HG03571 (cell line): Measurements from ENCODE around the gene SLC24A3.

Source experiments
- ATAC-seq: cut with Tn5 transposase; IDR thresholded peaks from one replicate; pipeline ENCODE4 v1.9.1; 2021; ENCODE audit not compliant: unreplicated experiment

Gene SLC24A3

DNA sequence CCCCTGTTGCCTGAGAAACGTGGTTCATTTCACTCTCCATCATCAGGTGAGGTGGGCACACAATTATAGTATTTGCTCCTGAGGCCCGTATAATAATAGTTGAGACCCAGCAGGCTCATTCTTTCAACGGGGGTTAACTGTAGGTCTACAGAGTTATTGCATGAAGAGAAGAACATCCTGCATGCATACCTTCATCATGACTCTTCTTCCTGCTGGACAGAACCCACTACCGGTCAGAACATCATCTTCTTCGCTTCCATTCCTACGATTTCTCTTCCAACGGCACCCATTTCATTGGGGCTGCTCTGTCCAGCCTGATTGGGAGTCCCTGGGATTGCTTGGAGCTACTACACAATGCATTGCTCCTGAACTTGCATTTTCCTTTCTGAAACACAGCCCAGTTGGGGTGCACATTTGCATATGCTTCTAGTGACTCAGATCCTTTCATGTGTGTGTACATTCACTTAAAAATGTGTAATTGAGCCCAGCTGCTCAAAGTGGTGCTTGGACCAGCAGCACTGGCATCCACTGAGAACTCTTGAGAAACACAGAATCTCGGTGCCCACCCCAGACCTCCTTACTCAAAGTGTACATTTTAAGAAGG lies 57.4 kb downstream of the SLC24A3 start:
- no peak for ATAC-seq

DNA sequence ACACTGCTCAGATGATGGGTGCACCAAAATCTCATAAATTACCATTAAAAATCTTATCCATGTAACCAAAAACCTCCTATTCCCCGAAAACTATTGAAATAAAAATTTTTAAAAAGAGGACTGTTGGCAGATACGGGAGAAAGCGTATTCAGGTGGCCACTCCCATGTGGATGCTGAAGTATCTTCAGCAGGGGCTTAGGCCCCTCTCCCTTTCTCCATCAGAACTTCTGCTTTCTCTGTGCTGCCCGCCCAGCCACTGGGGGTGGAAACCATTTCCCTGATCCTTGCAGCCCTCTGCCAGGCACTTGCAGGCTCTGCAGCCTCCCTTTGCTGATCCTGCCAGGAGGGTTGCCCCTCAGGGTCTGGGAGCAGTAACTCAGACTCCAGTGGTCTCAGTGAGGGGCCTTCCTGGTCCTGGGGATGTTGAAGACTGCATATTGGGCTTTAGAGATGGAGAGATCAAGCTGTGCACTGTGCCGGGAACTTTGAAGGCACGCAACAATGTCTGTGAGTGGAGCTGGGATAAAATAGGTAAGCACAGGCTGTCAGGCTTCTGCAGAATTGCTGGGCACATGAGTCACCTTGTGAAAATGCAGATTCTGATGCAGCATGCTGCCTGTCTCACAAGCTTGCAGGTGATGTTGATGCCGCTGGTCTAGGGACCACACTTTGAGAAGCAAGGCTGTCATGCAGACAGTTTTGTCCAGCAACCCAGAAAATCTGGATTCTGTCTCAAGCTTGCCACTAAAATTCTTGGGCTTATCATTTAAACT lies 59.6 kb downstream of the SLC24A3 start:
- ATAC-seq, result no peak

DNA sequence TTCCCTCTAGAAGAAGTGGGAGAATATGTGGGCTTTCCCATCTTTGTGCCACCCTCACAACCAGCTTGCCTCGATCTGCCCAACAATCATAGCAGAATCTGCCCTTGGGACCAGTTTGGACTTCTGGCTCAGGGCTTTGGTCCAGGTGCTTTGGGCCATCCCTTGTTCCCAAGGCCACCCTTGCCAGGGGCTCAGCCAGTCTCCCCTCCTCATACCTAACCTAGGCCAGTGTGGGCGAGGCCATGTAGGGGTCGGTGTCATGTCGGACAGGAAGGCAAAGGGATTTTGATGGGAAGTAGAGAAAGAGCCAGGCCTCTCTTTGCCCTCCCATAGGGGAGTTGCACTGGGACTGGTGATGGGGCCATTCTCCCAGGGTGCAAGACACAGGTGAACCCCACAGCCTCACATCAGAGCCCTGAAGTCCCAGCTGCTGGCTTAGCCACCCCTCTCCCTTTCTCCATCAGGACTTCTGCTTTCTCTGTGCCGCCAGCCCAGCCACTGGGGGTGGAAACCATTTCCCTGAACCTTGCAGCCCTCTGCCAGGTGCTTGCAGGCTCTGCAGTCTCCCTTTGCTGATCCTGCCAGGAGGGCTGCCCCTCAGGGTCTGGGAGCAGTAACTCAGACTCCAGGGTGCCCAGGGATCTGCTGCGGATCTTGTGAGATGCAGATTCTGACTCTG lies 60.7 kb downstream of the SLC24A3 start:
- ATAC-seq, result no peak

DNA sequence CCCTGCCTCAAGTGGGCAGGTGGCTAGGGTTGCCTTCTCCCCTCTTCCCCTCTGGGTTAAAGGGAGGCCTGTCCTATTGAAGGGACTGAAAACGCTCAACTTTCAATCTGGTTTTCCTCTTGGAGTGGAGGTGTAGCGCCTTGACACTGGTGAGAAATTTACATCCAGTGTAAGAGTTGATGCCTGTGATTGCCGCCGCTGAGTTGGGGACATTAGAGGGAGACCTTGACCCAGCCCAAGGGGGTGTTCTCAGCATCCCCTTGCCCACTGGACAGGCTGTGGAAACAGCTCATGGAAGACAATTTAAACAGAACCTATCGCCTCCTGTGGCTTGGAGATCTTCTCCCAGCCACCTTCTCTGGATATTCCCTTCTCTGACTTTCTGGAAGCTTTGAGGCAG lies 61.6 kb downstream of the SLC24A3 start:
- ATAC-seq, result no peak

DNA sequence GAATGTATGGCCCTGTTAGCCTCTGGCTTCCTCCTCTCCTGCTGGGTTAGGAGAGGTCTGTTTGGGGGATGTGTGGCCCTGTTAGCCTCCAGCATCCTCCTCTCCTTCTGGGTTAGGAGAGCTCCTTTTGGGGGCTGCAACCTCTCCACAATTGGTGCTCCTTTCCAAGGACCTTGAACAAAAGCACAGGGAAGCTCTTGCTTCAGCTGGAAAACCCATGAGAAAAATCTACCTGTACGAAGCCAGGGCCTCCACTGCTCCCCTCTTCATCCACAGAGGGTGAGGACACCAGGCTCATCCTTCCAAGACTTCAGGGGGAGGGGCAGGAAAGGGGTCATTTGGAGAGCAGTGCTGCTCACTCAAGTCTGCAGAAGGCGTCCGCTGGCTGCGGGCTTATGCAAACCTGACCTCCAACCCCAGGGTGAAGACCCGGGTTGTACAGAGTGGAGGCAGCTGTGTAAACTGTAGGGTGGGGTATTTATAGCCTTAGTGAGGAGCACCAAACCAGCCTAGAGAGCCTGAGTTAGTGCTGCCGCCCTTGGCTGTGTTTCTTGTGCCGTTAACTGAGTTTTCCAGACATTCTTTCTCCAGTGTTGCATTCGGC lies 62.1 kb downstream of the SLC24A3 start:
- no peak for ATAC-seq

DNA sequence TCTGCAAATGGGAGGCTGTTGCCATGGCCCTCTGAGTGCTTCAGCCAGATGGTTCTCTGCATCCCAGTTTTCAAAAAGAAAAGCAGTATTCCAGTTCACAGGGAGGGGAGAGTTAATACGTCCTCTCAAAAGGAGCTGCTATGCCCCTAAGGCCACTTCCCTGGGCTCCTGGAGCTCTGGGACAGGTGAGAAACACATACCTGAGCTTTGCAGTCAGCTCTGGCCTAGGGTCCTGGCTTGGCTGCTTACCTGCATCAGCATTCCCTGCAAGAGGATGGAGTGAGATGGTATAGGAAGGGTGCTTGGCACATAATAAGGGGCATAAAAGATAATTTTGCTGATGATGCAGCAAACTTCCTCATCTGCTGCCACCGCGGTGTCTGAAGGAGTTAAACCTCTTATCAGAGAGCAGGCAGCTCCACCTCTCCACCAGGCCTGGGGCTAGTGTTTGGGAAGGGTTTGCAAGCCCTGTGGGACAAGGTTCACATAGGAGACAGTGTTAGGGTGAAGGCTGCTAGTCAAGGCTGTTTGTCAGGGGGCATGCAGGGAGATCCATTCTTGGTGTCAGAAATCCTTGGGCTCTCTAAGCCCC lies 62.7 kb downstream of the SLC24A3 start:
- no peak for ATAC-seq

DNA sequence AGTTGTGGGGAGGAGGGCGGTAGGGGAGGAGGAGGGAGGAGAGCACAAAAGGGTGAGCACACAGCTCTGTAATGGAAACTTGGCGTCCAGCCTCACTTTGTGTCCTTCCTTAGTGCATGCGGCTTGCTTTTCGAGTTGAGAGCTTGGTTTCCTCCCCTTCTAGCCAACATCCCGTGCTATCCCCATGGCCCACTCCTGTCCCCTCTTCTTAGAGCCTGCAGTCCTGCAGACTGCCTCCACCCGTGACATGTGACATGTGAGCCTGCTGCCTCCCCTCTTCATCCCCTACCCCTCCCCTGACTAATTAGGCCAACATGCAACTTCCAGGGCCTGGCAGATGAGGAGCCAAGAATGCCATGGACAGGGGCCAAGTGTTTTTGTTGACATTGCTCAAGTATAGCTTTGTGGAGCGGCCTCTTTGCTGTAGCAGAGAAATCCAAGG lies 63.2 kb downstream of the SLC24A3 start:
- ATAC-seq, result no peak

DNA sequence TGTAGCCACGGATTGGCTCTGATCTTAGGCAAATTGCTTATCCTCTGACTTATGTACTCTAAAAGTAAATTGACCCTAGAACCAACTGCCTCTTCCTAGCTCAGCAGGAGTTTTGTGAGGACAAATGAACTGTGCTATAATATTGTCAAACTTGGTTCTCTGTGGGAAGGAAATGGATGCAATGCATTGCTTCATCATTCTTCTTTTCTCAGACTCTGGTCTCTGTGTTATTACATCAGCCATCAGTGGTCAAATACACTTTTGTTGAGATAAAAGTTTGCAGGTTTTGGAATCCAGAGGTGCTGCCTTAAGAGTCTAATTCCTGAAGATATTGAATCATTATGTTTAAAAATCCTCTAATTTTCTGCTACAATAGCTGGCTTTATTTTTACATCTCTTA lies 64.9 kb downstream of the SLC24A3 start:
- no peak for ATAC-seq

DNA sequence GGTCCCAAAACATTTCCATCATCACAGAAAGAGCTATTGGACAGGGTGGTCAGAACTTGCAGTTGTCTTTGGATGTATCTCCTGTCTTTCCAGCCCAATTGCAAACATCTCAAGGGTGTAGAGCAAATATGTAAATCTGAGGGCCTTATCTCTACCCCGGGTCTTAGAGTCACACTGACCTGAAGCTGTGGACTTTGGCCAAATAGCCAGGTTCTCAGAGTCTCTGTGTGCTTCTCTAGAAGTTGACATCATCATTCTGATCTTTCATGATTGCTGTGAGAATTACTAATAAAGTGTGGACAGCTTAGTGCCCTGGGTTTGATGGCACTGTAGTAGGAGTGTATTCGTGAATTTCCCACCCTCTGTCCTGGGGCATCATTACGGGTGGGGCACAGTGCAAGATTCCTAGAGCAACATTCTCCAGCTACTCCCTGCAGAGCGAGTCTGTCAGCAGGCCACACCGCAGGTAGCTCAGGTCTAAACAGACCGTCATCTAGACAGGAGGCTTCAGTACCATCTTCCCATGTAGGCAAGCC lies 71.1 kb downstream of the SLC24A3 start:
- no peak for ATAC-seq

DNA sequence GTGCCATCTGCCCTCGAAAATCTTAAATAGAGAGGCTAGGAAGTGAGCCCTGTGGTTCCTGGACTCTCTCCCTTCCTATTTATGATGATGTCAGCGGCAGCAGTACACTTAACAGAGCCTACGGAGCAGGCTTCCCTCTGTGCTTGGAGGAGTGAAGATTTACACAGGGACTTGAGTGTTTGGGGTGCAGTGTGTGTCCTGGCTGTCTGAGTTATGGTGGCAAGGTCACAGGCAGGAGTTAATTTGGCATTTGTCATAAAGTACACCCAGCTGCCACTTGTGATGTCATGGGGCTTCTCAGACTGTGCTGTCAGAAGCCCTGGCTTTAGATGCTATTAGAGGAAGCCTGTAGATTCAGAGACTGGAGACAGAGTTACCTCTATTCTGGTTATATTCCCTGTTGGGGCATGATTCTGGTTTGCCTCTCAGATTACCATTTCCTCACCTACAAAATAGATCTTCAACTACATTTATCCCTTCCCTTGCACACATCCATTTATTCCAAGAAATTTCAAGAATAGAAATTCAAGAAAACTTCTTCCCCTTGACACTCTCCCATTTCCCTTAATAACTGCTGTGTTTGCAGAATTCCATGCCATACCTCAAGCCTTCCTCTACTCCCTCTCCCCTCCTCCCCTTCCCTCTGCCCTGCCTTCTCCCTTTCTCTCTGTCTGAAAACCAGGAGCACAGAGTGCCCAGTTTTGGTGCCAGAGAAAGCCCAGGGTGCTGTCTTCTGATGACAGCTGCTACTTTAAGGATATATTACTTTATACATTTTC lies 72.1 kb downstream of the SLC24A3 start:
- no peak for ATAC-seq

DNA sequence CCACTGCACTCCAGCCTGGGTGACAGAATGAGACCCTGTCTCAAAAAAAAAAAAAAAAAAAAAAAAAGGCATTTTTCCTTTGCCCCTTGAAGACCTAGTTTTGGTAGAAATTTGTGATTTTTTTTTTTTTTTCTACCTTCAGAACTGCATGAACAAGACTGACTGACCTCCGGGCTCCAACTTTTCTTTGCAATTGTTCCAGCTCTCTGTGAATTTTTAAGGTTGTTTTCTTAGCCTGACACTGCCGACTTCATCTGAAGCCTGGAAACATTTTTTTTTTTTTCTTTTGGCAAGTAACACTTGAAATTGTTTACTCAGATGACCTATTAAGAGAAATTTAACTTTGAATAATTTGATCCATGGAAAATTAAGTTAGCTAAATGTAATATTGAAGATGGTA lies 73.0 kb downstream of the SLC24A3 start:
- ATAC-seq, result no peak

DNA sequence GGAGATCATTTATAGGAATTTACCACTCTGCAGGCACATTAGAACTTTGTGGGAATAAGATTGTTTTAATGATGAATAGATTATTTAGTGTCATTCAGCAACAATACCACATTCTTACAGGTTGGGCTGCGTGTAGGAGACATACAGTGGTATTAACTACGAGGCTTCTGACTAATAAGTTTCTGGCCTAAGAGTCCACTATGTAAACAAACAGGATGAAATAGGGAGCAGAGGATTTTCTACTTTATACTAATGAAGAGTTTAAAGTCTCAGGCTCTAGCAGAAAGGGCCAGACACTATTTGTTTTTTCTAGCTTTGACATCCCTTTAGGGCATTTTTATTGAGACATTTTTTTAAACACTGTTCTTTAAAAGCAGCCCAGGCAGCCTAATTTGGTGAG lies 75.6 kb downstream of the SLC24A3 start:
- no peak for ATAC-seq

DNA sequence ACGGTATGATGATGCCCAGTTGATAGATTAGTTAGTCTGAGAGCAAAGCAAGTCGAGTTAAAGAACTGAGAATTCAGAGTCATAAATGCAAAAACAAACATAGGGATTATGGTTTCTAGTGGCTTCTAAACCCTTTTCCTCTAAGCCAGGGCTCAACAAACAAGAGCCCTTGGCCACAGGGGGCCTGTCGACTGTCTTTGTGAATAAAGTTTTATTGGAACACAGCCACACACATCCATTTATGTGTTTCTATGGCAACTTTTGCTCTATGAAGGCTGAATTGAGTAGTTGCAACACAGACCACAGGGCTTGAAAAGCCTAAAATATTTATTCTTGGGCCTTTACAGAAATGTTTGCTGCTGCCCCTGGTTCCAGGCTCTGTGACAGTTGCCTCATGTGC lies 76.2 kb downstream of the SLC24A3 start:
- ATAC-seq, result no peak

DNA sequence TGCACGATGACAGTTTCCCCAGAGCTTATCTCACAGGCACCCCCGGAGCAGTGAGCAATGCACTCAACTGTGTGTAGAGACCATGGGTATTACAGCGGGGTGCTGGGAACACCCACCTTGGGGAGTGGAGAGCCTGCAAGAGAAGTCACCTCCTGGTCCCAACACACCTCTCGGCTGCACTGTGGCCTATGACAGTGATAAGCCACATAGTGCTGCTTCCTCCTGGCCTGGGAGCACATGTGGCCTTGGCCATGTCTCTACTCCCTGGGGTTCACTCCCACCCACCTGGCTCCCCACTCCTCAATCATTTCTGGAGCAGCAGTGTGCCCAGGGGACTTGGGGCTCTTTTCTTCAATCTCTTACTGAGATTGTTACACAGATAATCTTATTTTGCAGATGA lies 77.0 kb downstream of the SLC24A3 start:
- no peak for ATAC-seq

DNA sequence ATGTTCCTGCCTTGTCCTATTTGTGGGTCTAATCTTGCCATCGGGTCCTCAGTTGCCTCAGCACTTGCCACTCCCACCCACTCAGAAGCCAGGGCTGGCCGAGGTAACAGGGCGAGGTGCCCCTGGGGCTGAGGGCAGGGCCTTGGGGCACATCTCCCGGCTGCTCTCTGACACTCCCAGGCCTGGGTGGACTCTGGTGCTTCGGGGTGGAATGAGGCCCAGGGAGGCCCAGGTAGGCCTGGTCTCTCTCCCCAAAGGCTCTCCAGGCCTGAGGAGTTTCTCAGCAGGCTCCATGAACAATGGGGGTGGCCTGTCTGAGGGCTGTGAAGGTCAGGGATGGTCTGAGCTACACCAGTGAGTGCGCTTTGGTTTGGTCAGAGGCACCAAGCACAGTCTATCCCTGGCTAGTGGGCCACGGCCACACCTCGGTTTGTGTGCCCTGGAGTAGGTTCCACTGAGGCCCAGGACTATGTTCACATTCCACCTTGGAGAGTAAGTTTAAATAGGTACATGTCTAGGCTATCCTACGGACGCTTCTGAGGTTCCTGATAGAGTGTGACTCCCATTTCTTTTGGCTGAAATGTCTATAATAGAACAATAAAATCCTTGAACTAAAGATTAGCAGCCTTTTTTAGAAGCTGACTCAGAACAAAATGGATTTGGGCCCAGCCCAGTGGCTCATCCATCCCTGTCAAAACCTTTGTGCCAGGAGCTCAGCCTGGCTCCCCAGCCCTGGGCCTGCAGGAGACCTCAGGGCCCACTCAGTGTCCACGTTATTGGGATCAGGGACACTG lies 78.8 kb downstream of the SLC24A3 start:
- no peak for ATAC-seq

DNA sequence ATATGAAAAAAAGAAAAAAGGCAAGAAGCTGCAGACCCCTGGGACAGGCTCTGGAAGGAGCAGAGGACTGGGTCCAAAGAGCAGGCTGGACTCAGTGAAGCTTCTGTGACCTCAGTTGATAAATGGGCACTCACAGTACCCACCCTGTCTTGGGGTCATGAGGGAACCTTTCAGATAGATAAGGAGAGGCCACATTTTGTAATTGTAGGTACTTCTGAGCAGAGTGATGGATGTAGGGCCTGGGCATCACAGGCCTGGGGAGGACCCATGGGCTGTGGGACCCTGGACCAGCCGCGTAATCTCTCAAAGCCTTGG lies 79.3 kb downstream of the SLC24A3 start:
- no peak for ATAC-seq

DNA sequence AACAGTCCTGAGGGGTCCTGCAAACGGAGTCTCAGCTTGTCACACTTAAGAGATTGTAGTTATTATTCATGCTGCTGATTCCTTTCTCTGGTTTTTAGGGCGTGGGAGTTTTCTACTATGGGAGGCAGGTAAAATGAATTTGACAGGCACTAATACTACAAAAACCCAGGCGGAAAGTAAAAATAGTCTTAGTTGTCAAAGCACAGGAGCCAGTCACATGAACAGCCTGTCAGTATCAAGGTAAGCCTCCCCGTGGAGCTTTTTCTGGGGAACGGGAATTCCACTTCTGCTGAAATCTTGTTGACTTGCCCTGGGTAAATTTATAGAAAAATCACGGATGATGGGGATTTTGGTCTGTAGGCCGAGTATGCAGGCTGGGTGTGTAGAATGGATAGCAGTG lies 79.8 kb downstream of the SLC24A3 start:
- ATAC-seq, result no peak

DNA sequence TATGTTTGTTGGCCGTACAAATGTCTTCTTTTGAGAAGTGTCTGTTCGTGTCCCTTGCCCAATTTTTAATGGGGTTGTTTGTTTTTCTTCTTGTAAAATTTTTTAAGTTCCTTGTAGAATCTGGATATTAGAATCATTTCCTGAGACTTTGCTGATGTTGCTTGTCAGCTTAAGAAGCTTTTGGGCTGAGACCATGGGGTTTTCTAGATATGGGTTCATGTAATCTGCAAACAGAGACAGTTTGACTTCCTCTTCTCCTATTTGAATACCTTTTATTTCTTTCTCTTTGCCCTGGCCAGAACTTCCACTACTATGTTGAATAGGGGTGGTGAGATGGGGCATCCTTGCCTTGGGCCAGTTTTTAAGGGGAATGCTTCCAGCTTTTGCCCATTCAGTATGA lies 82.6 kb downstream of the SLC24A3 start:
- ATAC-seq, result no peak

DNA sequence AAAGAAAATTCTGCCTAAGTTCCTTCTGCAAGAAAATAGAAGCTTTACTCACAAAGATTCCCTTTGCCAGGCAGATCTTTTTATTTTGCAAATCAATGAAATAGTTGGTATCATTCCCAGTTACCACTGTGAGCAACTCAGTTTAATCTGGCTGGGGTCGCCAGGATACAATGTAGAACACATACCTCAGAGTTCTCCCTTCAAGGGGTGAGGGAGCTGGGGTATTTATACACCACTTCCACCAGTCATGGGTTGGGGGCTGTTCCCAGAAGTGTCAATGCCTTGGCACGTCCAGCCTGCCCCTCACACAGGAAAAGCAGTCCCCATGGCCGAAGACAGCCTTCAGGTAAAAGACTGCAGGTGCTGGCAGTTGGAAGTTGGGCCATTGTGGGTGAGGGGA lies 86.2 kb downstream of the SLC24A3 start:
- ATAC-seq, result no peak

DNA sequence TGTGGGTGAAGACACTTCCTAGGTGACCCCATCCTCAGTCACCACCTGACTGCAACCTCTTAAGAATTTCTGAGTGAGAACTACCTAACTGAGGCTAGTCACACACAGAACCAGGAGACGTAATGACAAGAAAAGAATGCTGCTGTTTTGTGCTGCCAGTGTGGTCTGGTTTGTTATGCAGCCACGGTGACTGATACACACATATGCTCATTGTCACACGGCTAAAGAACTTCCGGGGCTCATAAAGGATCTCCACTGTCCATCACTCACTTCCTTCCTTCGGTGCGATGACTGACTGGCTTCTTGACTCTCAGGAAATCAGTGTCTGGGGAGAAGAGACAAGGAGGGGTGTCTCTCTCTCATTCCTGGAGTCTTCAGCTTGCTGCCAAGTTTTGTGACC lies 88.0 kb downstream of the SLC24A3 start:
- ATAC-seq, result no peak
